HepG2 (cell line): ENCODE results near the gene ACAP3. TPM values are rescaled to one million over a fixed set of nuclear protein-coding genes. Genes with fewer than 3 reads are reported as not detected.

Source experiments
- FOSL2 ChIP-seq: sonication (generic); formaldehyde crosslinking; IDR thresholded peaks from 2 replicates; pipeline ENCODE4 v1.4.0; 2020; ENCODE audit warnings: missing genetic modification reagents
- FOXJ3 ChIP-seq: sonication (generic); formaldehyde crosslinking; IDR thresholded peaks from 2 replicates; pipeline ENCODE4 v1.4.0; 2020; ENCODE audit warnings: missing genetic modification reagents, mild to moderate bottlenecking, borderline replicate concordance
- HIC2 ChIP-seq: sonication (generic); formaldehyde crosslinking; IDR thresholded peaks from 2 replicates; pipeline ENCODE4 v1.9.0; 2022; ENCODE audit warnings: low read depth, missing genetic modification reagents
- JARID2 ChIP-seq: sonication (generic); formaldehyde crosslinking; IDR thresholded peaks from 2 replicates; pipeline ENCODE4 v1.8.1; 2023; ENCODE audit warnings: missing genetic modification reagents, inconsistent platforms; ENCODE audit not compliant: insufficient replicate concordance
- NFYB ChIP-seq: sonication (generic); formaldehyde crosslinking; IDR thresholded peaks from 2 replicates; pipeline ENCODE4 v1.4.0; 2020; ENCODE audit warnings: missing genetic modification reagents
- NR2C2 ChIP-seq: sonication (generic); formaldehyde crosslinking; IDR thresholded peaks from 2 replicates; pipeline ENCODE4 v1.4.0; 2020; ENCODE audit warnings: missing genetic modification reagents, mild to moderate bottlenecking, moderate library complexity, borderline replicate concordance
- NRL ChIP-seq: sonication (generic); formaldehyde crosslinking; IDR thresholded peaks from 2 replicates; pipeline ENCODE4 v1.5.0; 2020; ENCODE audit warnings: missing genetic modification reagents, mild to moderate bottlenecking, moderate library complexity, borderline replicate concordance
- PPARG ChIP-seq: conservative IDR thresholded peaks from 2 replicates; pipeline ENCODE4 v1.6.1; 2016; ENCODE audit warnings: missing biosample characterization, missing genetic modification reagents
- PRPF4 ChIP-seq: fragments of 200-400 bp; formaldehyde crosslinking; IDR thresholded peaks from 2 replicates; pipeline ENCODE4 v1.6.1; 2016; ENCODE audit warnings: low read length, low read depth; ENCODE audit not compliant: poor library complexity, severe bottlenecking
- RARG ChIP-seq: sonication (generic); formaldehyde crosslinking; IDR thresholded peaks from 2 replicates; pipeline ENCODE4 v1.4.0; 2020; ENCODE audit warnings: low read depth, mild to moderate bottlenecking, missing genetic modification reagents
- U2AF1 ChIP-seq: fragments of 200-400 bp; formaldehyde crosslinking; optimal IDR thresholded peaks from 2 replicates; pipeline ENCODE3; 2017; ENCODE audit warnings: mild to moderate bottlenecking, low read depth, low read length
- ZBTB46 ChIP-seq: sonication (generic); formaldehyde crosslinking; IDR thresholded peaks from 2 replicates; pipeline ENCODE4 v1.4.0; 2020; ENCODE audit warnings: mild to moderate bottlenecking, missing genetic modification reagents, borderline replicate concordance
- ZFX ChIP-seq: sonication (generic); formaldehyde crosslinking; IDR thresholded peaks from 2 replicates; pipeline ENCODE4 v1.4.0; 2020; ENCODE audit warnings: mild to moderate bottlenecking, low read depth, missing genetic modification reagents, moderate library complexity
- ZNF101 ChIP-seq: sonication (generic); formaldehyde crosslinking; IDR thresholded peaks from 2 replicates; pipeline ENCODE4 v1.4.0; 2020; ENCODE audit warnings: mild to moderate bottlenecking, low read depth, missing genetic modification reagents, borderline replicate concordance
- ZNF121 ChIP-seq: sonication (generic); formaldehyde crosslinking; IDR thresholded peaks from 2 replicates; pipeline ENCODE4 v1.5.0; 2020; ENCODE audit warnings: mild to moderate bottlenecking, missing genetic modification reagents
- ZNF136 ChIP-seq: sonication (generic); formaldehyde crosslinking; IDR thresholded peaks from 2 replicates; pipeline ENCODE4 v1.8.1; 2022; ENCODE audit warnings: low read depth, mild to moderate bottlenecking, moderate library complexity, missing genetic modification reagents
- ZNF230 ChIP-seq: sonication (generic); formaldehyde crosslinking; IDR thresholded peaks from 2 replicates; pipeline ENCODE4 v1.4.0; 2020; ENCODE audit warnings: mild to moderate bottlenecking, missing genetic modification reagents
- ZNF264 ChIP-seq: sonication (generic); formaldehyde crosslinking; IDR thresholded peaks from 2 replicates; pipeline ENCODE4 v1.4.0; 2020; ENCODE audit warnings: missing genetic modification reagents
- ZNF343 ChIP-seq: sonication (generic); formaldehyde crosslinking; IDR thresholded peaks from 2 replicates; pipeline ENCODE4 v1.4.0; 2020; ENCODE audit warnings: mild to moderate bottlenecking, missing genetic modification reagents
- ZNF446 ChIP-seq: sonication (generic); formaldehyde crosslinking; IDR thresholded peaks from 2 replicates; pipeline ENCODE4 v1.5.0; 2020; ENCODE audit warnings: mild to moderate bottlenecking, missing genetic modification reagents
- ZNF577 ChIP-seq: sonication (generic); formaldehyde crosslinking; IDR thresholded peaks from 2 replicates; pipeline ENCODE4 v1.4.0; 2020; ENCODE audit warnings: mild to moderate bottlenecking, low read depth, missing genetic modification reagents, borderline replicate concordance
- ZNF670 ChIP-seq: sonication (generic); formaldehyde crosslinking; IDR thresholded peaks from 2 replicates; pipeline ENCODE4 v1.8.0; 2022; ENCODE audit warnings: mild to moderate bottlenecking, missing genetic modification reagents, borderline replicate concordance
- ZSCAN20 ChIP-seq: sonication (generic); formaldehyde crosslinking; IDR thresholded peaks from 2 replicates; pipeline ENCODE4 v1.4.0; 2020; ENCODE audit warnings: missing genetic modification reagents, mild to moderate bottlenecking, borderline replicate concordance
- ZSCAN21 ChIP-seq: sonication (generic); formaldehyde crosslinking; IDR thresholded peaks from 2 replicates; pipeline ENCODE4 v1.8.0; 2022; ENCODE audit warnings: mild to moderate bottlenecking, missing genetic modification reagents, moderate library complexity, borderline replicate concordance
- ZSCAN31 ChIP-seq: sonication (generic); formaldehyde crosslinking; IDR thresholded peaks from 2 replicates; pipeline ENCODE4 v1.5.0; 2020; ENCODE audit warnings: low read depth, mild to moderate bottlenecking, missing genetic modification reagents
- polyA plus RNA-seq, 8 experiments: library from polyadenylated mRNA; depleted of rRNA in 3 of 8; stranded (reverse) in 7 of 8; unstranded in 1 of 8; fragments of >200 nt; fragmentation: Illumina TruSeq in 4 of 8; extraction: Trizol in 4 of 8; gene quantifications; 2 replicates each; pipeline versions ENCODE4 v1.2.1 to v1.2.3, GENCODE V29; 2011 to 2016; ENCODE audit warnings: low read depth in 4 of 8, missing spikeins in 1 of 8, mixed read lengths in 1 of 8; ENCODE audit not compliant: insufficient read depth in 1 of 8
- total RNA-seq, 5 experiments: library from RNA; depleted of rRNA; stranded (reverse); fragments of >200 nt; fragmentation: Illumina TruSeq; extraction: Trizol; gene quantifications; 2 replicates each; pipeline ENCODE4 v1.2.3, GENCODE V29; 2016; ENCODE audit warnings: low read depth in 1 of 5

ACAP3 gene
- total and polyA plus RNA-seq, 2 of the 13 experiments (the other 11 are each of a cell fraction or from before 2014, with no cell fraction given): 29.4 to 50.8 TPM

- peak; percentile 74; the same call in 1 of the 2 replicates for TF ChIP-seq HIC2
- TF ChIP-seq ZNF230 (CRISPR knock-in tag): no peak
- 0 out of 2 replicates have a peak, but pooled peaks have one; percentile 11 for TF ChIP-seq PPARG (CRISPR knock-in tag)
- TF ChIP-seq FOXJ3 (CRISPR knock-in tag): no peak
- TF ChIP-seq NFYB (CRISPR knock-in tag): peak; percentile 83
- peak; percentile 91 for TF ChIP-seq ZFX
- peak; percentile 57; the same call in 1 of the 2 replicates for TF ChIP-seq NRL
- no peak for TF ChIP-seq ZNF343 (CRISPR knock-in tag)
- no peak for TF ChIP-seq RARG
- 0 out of 2 replicates have a peak, but pooled peaks have one; percentile 8 for TF ChIP-seq ZNF264 (CRISPR knock-in tag)
- peak; percentile 8; the same call in 1 of the 2 replicates for TF ChIP-seq ZNF121 (CRISPR knock-in tag)
- no peak for TF ChIP-seq ZBTB46 (CRISPR knock-in tag)
- no peak for TF ChIP-seq PRPF4
- peak; percentile 12; the same call in 1 of the 2 replicates for TF ChIP-seq FOSL2 (CRISPR knock-in tag)
- TF ChIP-seq ZNF136 (CRISPR knock-in tag): no peak
- TF ChIP-seq ZNF446 (CRISPR knock-in tag): peak; percentile 84
- TF ChIP-seq ZNF101 (CRISPR knock-in tag): no peak
- TF ChIP-seq JARID2 (CRISPR knock-in tag): no peak
- TF ChIP-seq ZSCAN20 (CRISPR knock-in tag): peak; percentile 59; the same call in 1 of the 2 replicates
- no peak; the same call in none of the 2 replicates for TF ChIP-seq NR2C2 (CRISPR knock-in tag)
- no peak for TF ChIP-seq ZSCAN21
- no peak for TF ChIP-seq U2AF1
- TF ChIP-seq ZNF577 (CRISPR knock-in tag): no peak
- TF ChIP-seq ZNF670 (CRISPR knock-in tag): no peak
- peak; percentile 84 for TF ChIP-seq ZSCAN31 (CRISPR knock-in tag)
These were observed 17.0 kb upstream of the ACAP3 start, which contains the start of the genes CPTP and INTS11 (continued) for GRCh38 chr1:1324524-1325287.
